ENCODE data around the gene NAGLU. TPM values are rescaled to one million over a fixed set of nuclear protein-coding genes. Genes with fewer than 3 reads are reported as not detected.

NAGLU gene
- polyA plus RNA-seq, 2 of the 4 experiments (the other 2 are of a cell fraction) = 17.8 to 34.5 TPM

GRCh38 chr17:42578282-42578869, 42.3 kb downstream of the NAGLU start:
- ChIA-PET POLR2A (interaction anchor here (0.8 to 3.0 kb wide), 17 partner anchors 12 to 419 kb away, joined by 3 to 51 read pairs (median 6); partner anchors contain the start of genes BECN1, MLX, NAGLU and PLEKHH3), CTCF (interaction anchor here (0.5 to 15.8 kb wide), 89 partner anchors 12 to 620 kb away, joined by 3 to 394 read pairs (median 5); partner anchors contain the start of genes AOC2, BECN1, CAVIN1 and CCR10)
- peak overlapping the region; percentile 92 for H3K4me2 ChIP-seq
- H3K4me3 ChIP-seq = peak overlapping the region; percentile 73
- ATAC-seq (peak; percentile 80 to 85), DNase-seq (ENCODE audit: low read depth in 1 of 2, low spot score in 1 of 2) (peak; percentile 85 to 98), FAIRE-seq (no peak)
- TF ChIP-seq SMC3 (IDR thresholded peaks at IDR 0.05) (peak; percentile 80), POLR2A (IDR thresholded peaks at IDR 0.05; ENCODE audit: low read length) (peak; percentile 26; the same call in 1 of the 2 replicates), RAD21 (conservative IDR thresholded peaks at IDR 0.05 in 1 of 2, IDR thresholded peaks at IDR 0.05 in 1 of 2) (peak; percentile 89 to 93), ESRRA (IDR thresholded peaks at IDR 0.05; ENCODE audit: borderline replicate concordance, low read length) (no peak), GATA3 (IDR thresholded peaks at IDR 0.05; ENCODE audit: borderline replicate concordance) (no peak), RCOR1 (IDR thresholded peaks at IDR 0.05; ENCODE audit: low read depth, low read length) (no peak), KDM5A (IDR thresholded peaks at IDR 0.05) (peak; percentile 79), ZNF302 (CRISPR knock-in tag; IDR thresholded peaks at IDR 0.05) (no peak), TFCP2L1 (CRISPR knock-in tag; IDR thresholded peaks at IDR 0.05) (peak; percentile 52; the same call in 1 of the 2 replicates), NFE2L2 (conservative IDR thresholded peaks at IDR 0.05; ENCODE audit: low read length) (no peak), CTCF (IDR thresholded peaks at IDR 0.05) (peak; percentile 86), HDAC2 (IDR thresholded peaks at IDR 0.05) (no peak), REST (IDR thresholded peaks at IDR 0.05) (no peak), TP53 (CRISPR knock-in tag; IDR thresholded peaks at IDR 0.05) (no peak), PHF8 (IDR thresholded peaks at IDR 0.05; ENCODE audit: borderline replicate concordance, low read depth) (no peak), BHLHE40 (IDR thresholded peaks at IDR 0.05; ENCODE audit: low read depth, low read length) (no peak), MAZ (IDR thresholded peaks at IDR 0.05; ENCODE audit: borderline replicate concordance, low read depth, low read length) (0 out of 2 replicates have a peak, but pooled peaks have one; percentile 19), NR3C1 (IDR thresholded peaks at IDR 0.05) (no peak), EHMT2 (IDR thresholded peaks at IDR 0.05; ENCODE audit: low read depth) (no peak)
- TF ChIP-seq, protein P1, sequence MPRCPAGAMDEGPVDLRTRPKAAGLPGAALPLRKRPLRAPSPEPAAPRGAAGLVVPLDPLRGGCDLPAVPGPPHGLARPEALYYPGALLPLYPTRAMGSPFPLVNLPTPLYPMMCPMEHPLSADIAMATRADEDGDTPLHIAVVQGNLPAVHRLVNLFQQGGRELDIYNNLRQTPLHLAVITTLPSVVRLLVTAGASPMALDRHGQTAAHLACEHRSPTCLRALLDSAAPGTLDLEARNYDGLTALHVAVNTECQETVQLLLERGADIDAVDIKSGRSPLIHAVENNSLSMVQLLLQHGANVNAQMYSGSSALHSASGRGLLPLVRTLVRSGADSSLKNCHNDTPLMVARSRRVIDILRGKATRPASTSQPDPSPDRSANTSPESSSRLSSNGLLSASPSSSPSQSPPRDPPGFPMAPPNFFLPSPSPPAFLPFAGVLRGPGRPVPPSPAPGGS (IDR thresholded peaks at IDR 0.05) = no peak
- WGBS (ENCODE audit: missing lambda C conversion rate) = 7% methylated on average over 20 of the region's 20 CpGs
- H3K4me1 ChIP-seq = peaks cover 20% of the 10 kb centered on the region; the same call in 2 of the 3 replicates
- no peaks in the 10 kb centered on the region for H3K9me3 ChIP-seq
- peak overlapping the region; percentile 87 to 94 for H3K27ac ChIP-seq

All from A549 (cell line).